GM18858 (cell line): ENCODE results near the gene TRMO.

Experiments
- ATAC-seq: cut with Tn5 transposase; IDR thresholded peaks from one replicate; pipeline ENCODE4 v1.9.1; 2021; ENCODE audit not compliant: unreplicated experiment

Gene TRMO

DNA sequence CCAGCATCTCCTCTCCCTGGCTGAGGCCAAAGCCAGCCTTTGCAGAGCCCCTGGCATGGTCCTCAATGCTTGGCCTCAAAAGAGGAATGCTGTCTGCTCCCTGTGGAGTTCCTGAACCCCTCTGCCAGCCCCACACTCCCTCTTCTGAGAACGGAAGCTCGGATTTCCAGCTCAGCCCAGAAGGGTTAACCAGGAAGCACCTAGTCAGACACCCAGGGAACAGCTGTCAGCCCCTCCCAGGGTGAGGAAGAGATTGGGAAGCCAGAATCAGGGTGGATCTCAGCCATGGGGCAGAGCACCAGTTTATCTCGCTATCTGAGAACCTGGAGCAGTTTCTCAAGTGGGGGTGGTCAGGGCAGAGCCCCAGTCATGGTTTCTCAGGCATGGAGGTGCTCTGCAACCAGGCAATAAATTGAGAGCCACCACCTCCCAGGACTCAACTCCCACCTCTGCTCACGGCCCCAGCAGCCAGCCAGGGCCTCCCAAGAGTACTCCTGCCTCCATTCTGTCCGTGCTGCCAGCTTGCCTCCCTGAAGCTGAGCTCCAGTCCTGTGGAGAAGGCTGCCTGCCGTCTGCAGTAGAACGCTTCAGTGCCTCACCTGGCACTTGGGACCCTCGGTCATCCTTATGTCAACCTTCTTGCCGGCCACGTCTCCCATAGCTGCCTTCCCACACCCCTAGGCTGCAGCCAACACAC is 61.7 kb downstream of the TRMO start:
- no peak for ATAC-seq

- no peak for ATAC-seq
Observed at GRCh38 chr9:97859346-97859745, 63.0 kb downstream of the TRMO start.

- ATAC-seq: no peak
Observed at GRCh38 chr9:97858826-97859225, 63.5 kb downstream of the TRMO start.

GRCh38 chr9:97858393-97858713 is 63.9 kb downstream of the TRMO start:
- ATAC-seq: no peak

GRCh38 chr9:97857606-97858392 is 64.5 kb downstream of the TRMO start:
- ATAC-seq: no peak

- no peak for ATAC-seq
Observed at GRCh38 chr9:97856857-97857605, 65.3 kb downstream of the TRMO start.

GRCh38 chr9:97855899-97856298 is 66.4 kb downstream of the TRMO start:
- no peak for ATAC-seq

- ATAC-seq: no peak
Observed at GRCh38 chr9:97855486-97855875, 66.8 kb downstream of the TRMO start.

DNA sequence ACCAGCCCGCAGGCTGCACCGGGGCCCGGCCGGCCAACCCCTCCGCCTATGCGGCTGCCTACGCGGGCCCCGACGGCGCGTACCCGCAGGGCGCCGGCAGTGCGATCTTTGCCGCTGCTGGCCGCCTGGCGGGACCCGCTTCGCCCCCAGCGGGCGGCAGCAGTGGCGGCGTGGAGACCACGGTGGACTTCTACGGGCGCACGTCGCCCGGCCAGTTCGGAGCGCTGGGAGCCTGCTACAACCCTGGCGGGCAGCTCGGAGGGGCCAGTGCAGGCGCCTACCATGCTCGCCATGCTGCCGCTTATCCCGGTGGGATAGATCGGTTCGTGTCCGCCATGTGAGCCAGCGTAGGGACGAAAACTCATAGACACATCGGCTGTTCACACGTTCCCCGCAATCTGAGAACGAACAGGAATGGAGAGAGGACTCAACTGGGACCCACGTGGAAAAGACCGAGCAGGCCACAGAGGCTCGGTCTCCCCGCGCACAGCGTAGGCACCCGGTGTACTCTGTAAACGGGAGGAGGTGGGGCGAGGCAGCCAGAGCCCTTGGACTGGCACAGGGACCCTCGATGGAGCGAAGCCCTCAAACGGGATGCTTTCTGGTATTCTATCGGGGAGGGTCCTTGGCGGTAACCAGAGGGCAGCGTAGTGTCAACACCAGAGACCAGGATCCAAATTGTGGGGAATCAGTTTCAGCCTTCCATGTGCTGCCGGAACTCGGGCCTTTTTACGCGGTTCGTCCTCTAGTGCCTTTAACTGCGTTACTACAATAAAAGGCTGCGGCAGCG is 67.4 kb downstream of the TRMO start:
- no peak for ATAC-seq
